Fibroblast of peridontal ligament (primary cell): Measurements from ENCODE around the gene LIMS3.
"Not testable (repeated sequence)": the region's sequence is repeated elsewhere in the genome, so short reads cannot be mapped to it uniquely, and the experiment has no call there.

Experiments
- DNase-seq: peaks from one replicate; pipeline ENCODE4 v3.0.0-alpha.2; 2010; ENCODE audit errors: extremely low read depth

The LIMS3 gene, protein sequence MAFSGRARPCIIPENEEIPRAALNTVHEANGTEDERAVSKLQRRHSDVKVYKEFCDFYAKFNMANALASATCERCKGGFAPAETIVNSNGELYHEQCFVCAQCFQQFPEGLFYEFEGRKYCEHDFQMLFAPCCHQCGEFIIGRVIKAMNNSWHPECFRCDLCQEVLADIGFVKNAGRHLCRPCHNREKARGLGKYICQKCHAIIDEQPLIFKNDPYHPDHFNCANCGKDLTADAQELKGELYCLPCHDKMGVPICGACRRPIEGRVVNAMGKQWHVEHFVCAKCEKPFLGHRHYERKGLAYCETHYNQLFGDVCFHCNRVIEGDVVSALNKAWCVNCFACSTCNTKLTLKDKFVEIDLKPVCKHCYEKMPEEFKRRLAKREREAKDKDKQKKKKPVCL

DNA sequence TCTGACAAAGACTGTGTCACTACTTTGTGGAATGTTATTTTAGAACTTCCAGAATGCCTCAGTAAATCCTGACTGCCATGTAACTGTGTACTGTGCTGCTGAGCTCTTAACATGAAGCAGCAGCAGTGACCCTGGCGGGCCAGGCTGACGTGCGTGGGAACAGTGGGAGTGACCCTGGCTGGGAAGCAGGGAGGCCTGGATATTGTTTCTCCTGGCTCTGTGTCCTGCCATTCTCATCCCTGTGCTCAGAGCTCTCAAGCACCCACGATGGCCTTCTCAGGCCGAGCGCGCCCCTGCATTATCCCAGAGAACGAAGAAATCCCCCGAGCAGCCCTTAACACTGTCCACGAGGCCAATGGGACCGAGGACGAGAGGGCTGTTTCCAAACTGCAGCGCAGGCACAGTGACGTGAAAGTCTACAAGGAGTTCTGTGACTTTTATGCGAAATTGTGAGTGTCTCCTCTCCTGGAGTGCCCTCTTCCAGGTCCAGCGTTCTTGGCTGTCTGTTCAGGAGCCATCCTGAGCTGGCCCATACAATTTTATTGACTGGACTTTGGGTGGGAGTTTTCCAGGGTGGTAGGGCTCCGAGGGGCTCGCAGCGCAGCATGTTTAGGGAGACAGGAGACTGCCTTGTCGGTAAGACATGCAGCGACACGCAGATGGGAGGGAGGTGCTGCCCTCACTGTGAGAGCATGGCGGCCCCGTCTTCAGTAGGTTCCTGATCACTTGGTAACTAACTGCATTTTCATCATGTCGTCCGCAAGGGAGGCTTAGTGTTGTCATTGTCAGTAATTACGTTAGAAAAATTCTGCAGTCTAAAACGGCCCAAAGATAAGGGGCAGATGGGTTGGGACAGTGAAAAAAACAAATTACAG, at the start of gene LIMS3:
Gene LIMS3 (plus strand): TSS at position 227 of the 875 bp plus-strand sequence. CDS start 41 bp downstream, at position 268.
- DNase-seq = not testable (repeated sequence)

DNA sequence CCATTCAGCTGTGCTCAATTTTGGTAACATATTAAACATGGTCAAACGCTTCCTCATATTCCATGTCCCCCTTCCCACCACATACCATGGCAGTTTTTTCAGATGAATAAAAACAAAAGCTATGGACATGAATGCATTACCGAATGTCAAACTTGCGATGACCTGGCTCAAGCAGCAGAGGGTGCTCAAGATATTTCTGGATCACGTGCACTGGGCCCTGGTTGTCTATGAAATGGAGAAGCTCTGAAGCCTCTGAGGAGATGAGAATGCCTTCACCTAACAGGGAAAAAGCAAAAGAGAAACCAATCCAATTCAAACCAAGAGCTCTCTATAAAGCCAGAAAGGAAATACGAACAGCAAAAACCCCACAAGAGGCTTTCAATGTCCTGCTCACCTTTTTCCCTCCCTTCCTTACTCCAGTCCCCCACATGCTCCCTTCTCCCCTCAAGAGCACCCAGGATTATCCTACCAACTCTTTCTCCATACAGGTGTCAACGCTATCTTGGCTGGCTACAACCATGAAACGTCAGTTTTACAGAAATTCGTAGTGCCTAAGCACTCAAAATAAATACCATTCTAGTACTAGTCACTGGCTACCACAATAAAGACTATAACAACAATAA, 27.2 kb upstream of the LIMS3 start:
- not testable (repeated sequence) for DNase-seq

DNA sequence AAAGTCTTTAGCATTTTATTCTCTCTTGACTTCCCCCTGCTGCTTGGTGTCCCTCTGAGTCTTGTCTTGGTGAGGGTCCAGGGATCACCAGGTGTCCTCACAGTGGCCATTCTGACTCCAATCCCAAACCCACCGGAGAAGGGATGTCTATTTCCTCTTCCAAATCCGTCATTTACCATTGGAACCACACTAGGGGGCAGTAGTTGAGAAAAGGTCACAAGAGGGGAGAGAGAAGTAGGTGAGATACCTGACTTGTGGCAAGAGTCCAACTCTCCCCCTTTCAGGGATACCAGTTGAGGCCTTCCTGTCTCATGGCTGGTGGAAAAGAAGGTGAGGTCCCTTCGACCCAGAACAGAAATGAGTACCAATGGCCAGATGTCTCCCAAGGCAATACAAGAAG, 21.9 kb upstream of the LIMS3 start:
- DNase-seq = not testable (repeated sequence)

DNA sequence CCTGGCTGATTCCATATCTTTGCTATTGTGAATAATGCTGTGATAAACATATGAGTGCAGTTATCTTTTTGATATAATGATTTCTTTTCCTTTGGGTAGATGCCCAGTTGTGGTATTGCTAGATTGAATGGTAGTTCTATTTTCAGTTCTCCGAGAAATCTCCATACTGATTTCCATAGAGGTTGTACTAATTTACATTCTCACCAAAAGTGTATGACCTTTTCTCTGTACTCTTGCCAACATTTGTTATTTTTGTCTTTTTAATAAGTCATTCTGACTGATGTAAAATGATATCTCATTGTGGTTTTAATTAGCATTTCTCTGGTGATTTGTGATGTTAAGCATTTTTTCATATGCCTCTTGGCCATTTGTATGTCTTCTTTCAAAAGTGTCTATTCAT, 16.4 kb upstream of the LIMS3 start:
- not testable (repeated sequence) for DNase-seq

DNA sequence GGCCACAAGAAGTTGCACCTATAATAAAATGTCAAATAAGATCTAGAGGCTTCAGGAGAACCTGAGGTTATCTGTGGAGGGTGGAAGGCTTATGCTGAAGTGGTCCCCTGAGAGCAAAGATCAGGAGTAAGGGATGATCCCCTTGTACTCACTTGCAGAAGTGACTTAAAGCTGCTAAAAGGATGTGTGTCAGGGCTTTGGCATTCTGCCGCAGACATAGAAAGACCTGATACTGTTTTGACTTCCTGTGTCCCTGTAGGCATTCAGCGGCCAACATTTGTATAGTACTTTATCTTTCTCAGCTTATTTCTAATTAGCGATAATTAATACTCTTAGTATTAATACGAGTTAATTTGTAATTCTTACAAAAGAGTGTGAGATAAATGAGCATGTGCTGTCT, 10.1 kb upstream of the LIMS3 start:
- DNase-seq = not testable (repeated sequence)

DNA sequence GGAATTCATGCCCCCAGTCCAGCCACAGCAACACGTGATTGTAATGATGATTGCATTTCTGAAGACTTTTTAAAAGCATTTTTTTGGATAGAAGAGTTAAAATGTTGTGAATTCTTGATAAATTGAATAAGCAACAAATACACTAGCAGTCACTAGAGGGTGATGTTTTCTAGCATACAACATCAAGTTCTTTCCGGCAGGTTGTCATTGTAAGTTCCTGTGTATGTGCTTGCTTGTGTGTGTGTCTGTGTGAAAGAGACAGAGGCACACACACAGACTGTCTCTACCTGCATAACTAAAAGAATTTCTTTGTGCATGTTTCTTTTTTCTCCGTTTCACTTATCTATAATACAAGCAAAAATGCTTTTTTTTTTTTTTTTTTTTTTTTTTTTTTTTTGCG, 8.6 kb upstream of the LIMS3 start:
- DNase-seq = not testable (repeated sequence)

DNA sequence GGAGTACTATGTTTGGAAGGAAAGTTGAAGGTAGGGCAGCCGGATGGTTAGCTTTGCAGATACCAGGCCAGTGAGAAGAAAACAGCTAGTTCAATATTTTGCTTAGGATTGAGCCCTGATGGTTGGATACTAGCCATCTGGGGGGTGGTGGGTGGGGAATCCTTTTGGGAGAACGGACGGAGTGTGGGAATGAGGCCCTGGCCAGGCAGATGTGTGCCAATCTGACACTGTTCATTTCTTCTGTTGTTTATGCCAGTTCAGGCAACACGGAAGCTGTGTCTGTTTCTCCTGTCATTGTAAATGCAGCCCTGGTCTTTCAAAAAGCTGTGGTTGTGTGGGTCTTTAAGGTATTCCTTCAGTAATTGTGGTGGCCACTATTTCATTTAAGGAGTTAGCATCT, 7.5 kb upstream of the LIMS3 start:
- not testable (repeated sequence) for DNase-seq

DNA sequence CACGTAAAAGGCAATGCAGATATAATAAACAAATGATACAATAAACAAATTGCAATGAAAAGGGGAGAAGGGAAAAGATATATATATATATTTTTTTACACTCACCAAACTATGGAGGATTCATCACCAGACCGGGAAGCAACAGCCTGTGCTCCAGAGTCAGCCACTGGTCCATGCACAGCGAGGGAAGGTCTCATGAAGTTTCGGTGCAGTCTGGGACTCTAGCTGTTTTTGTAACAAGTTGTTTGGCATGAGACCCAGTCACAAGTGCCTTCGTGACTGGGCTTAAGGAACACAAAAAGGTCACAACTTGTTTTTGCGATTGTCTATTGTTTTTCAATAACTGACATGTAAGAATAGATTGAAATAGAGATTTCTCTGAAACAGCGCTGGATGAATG, 4.8 kb upstream of the LIMS3 start:
- DNase-seq = not testable (repeated sequence)

DNA sequence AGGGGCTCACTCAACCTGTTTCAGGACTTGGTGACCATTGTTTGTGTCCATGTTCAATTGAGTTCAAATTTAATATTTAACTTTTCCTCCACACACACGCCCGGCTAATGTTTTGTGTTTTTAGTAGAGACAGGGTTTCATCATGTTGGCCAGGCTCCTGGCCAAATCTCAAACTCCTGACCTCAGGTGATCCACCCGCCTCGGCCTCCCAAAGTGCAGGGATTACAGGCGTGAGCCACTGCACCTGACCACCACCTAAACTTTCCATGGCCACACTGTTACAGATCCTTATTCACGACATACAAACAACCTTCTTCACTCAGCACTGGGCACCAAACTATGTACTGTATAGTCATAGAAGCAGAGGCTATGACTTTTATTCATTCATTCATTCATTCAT, 4.3 kb upstream of the LIMS3 start:
- DNase-seq = not testable (repeated sequence)

DNA sequence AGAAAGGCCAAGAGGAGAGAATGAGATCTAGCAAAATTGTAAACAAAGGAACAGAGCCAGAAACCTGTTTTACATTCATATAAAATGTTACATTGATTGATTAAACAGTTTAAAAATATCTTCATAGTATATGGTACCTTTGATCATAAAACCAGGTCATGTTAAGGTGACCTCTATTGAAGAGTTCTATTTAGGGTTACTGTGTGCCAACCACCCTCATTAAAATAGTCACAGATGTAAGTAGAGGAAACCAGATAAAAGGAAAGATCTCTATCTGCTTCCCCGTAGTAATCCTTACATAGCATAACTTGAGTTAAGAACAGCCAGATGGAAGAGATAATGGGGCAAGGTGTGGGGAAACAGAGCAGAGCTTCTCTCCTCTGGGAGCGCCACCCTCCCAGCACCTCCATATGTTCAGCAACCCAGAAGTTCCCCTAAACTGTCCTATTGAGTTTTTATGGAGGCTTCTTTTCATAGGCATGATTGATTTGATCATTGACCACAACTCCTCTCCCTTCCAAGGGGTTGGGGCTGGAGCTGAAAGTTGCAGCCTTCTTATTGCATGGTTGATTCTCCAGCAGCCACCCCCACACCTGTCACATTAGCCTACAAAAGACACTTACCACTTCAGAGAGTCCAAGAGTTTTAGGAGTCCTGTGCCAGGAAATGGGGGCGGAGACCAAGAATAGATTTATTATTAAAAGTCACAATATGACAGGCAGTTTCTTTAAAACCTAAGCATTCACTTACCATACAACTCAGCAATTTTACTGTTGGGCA, 3.2 kb upstream of the LIMS3 start:
- not testable (repeated sequence) for DNase-seq

DNA sequence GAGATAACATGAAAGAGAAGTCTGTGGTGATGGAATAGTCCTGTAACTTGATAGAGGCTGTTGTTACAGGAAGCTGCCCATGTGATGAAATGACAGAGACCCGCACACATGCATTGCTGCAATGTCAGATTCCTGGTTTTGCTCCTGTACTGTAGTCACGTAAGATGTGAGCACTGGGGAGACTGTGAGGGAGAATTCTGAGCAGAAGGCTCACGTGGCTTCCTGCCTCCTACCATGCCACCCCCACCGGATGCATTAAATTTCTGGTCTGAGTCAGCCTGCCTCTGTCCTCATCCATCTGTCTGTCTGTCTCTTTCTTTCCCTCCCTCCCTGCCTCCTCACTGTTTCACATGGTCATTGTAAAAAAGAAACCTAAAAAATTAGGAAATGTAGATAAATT, 2.3 kb upstream of the LIMS3 start:
- DNase-seq = not testable (repeated sequence)

DNA sequence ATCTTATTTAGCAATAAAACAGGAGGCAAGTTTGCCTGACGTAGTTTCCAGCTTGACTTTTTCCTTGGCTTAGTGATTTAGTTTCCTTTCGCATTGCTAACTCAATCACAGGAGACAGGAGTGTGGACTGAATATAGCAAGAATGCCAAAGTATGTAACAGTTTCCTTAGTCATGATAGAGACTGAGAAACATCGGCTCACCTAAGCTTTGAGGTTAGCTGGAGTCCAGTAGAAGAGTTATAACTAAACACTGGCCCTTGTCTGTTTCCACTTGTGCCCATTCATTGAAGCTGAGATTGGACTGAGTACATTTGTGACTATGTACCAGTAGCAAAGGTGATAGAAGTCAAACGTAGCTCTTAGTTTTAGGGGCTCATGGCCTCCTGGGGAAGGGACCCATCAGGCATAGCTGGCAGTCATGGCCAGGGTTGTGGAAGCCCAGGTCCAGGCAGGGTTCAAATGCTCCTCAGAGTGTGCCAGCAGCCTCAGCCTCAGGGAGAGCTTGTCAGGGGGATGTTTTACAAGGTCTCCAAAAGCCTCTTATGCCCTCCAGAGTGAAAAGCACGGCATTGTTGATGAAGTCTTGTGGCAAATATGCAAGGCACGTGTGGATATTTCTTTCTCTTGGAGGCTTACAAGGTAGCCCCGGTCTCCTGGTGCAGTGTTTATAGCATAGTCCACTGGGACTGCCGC, 573 bp upstream of the LIMS3 start:
- DNase-seq = not testable (repeated sequence)

DNA sequence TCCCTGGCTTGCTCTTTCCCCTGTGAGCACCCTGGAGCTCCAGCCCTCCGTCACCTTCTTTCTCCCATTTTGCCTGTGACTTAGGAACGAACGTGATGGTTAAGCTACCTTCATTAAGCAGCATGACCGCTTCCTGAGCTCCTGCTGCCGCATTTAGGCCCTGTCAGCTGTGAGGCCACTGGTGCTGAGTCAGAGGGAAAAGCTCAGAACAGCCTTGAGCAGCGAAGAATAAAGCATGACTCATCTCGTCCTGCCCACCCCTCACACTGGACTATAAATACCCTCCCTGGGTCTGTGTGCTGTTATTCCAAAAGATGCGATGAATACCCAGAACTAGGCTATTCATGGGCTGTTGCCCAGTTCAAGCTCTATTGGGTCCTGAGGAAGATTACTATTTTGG, 7.3 kb downstream of the LIMS3 start:
- not testable (repeated sequence) for DNase-seq

DNA sequence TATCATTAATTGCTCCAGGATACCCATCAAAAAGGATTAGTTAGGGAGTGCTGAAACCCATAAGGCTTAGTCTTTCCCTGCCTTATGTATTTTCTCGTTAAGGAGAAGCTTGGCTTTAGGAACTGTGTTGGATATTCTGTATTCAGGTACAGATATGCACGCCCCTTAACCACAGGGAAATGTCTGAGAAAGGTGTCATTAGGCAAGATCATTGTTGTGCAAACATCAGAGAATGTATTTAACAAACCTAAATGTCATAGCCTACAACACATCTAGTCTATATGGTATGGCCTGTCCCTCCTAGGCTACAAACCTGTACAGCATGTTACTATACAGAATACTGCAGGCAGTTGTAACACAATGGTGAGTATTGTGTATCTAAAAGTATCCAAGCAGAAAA, 10.1 kb downstream of the LIMS3 start:
- not testable (repeated sequence) for DNase-seq

DNA sequence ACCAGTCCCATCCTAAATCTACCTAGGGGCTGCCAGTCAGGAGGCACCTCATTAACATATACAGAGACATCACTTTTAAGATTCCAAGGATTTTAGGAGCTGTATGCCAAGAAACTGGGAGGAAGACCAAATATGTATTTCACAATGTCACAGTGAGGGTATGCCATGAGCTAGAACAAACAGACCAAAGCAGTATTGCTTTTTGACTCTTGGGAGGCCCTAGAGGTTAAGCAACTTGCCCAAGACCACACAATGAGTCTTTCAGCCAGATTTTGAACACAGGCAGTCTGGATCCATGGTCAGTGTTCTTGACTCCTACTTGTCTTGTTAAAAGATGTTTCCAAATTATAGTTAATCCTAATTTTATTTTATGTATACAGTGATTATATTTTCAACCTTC, 12.3 kb downstream of the LIMS3 start:
- DNase-seq = not testable (repeated sequence)

DNA sequence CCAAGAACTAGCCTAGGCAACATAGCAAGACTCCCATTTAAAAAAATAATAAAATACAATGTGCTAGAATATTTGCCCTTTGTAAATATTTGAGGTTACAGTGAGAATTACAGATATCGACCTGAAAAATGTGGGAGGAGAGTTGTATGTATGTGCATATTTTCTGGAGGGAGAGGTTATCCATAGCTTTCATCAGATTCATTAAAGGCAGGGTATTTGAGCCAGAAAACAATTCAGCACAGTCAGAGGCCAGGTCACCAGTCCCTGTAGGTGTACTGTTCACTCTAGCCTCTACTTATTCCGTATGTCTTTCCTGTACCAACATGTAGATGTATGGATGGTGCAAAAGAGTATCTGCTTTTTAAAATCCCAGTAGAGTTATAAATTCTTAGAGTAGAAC, 15.4 kb downstream of the LIMS3 start:
- DNase-seq = not testable (repeated sequence)

DNA sequence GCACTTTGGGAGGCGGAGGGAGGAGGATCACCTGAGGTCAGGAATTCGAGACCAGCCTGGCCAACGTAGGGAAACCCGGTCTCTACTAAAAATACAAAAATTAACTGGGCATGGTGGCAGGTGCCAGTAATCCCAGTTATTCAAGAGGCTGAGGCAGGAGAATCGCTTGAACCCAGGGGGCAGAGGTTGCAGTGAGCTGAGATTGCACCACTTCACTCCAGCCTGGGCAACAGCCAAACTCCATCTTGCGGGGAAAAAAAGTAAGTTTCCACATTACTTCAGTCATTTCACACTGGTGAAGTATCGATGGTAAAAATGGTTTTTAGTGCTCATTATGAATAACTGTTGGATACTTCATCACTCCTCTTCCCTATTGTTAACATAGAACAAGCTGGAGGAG, 16.1 kb downstream of the LIMS3 start:
- not testable (repeated sequence) for DNase-seq

DNA sequence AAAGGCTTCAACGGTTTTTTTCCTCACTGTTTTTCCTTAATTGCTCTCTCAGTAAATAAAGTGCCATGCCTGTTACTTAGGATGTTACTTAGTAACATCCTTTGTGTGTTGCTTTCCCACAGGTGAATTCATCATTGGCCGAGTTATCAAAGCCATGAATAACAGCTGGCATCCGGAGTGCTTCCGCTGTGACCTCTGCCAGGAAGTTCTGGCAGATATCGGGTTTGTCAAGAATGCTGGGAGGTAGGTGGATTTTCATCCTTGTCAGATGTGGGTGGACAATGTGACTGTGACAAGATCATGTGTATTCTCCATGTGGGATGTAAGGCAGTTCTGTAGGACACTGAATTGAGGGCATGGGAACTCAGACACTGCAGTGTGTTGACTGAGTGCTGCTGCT, 17.3 kb downstream of the LIMS3 start:
- DNase-seq = not testable (repeated sequence)

DNA sequence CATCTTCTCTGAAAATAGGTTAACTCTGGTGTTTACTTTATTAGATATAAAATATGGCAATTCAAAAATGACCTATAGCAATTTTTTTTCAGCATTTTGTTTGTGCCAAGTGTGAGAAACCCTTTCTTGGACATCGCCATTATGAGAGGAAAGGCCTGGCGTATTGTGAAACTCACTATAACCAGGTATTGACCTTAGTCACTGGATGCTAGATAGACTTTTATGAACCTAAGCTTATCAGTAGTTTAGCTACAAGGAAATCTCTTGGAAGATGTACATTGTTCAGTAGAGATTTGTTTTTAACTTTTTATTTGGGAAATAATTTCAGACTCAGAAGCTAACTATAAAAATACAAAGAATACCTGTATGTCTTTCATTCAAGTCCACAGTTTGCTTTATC, 21.7 kb downstream of the LIMS3 start:
- DNase-seq = not testable (repeated sequence)

DNA sequence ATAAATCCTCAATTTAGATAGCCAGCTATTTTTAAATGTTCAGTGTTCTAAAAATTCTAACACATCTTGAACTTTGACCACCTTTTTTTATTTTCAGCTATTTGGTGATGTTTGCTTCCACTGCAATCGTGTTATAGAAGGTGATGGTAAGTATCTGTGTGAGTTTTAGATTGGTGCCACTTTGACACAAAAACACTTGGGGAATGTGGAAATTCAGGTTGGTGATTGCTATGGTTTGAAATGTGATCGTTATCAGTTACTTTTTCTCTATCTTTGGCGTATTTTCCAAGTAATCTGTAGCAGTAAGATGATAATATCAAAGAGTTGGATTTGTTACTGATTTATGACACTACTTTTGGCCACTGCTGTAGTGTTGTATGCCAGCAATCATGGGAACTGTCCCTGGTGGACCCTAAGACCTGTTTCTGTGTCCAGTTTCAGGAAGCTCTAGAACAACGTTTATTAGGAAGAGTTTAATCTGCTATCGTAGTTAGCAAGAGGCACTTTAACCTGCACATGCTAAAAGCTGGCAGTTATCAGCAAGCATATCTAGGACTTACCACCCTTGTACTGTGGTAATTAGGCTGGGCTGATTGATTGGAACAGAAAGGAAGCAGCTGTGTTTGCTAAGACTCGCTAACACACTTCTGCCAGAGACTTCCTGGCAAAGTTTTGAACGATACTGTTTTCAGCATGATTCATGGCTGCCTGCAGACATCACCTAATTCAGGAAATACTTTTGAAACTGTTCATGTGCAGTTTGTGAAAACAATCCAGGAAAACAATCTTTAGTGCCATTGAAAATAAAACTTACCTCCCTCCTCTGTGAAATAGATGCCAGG, 23.3 kb downstream of the LIMS3 start:
- DNase-seq = not testable (repeated sequence)
